Upper lobe of left lung (tissue), 4 donors: ENCODE data around the gene MRPL41.

Experiments
- CTCF ChIP-seq, 6 experiments: fragments of 450-650 bp in 4 of 6; fragments of 200-600 bp in 2 of 6; sonication (generic) in 2 of 6; IDR thresholded peaks; one replicate each; pipeline ENCODE4 v1.5.1; 2016 to 2019; ENCODE audit warnings: antibody characterized with exemption in 6 of 6
- EP300 ChIP-seq, 4 donors: sonication (generic); formaldehyde crosslinking; IDR thresholded peaks; one replicate each; pipeline ENCODE4 v1.5.1; 2017; ENCODE audit warnings: antibody characterized with exemption in 4 of 4, control low read depth in 2 of 4
- POLR2A ChIP-seq, 4 donors: fragments of 450-650 bp; IDR thresholded peaks; one replicate each; pipeline ENCODE4 v1.5.1; 2016 to 2017; ENCODE audit warnings: antibody characterized with exemption in 4 of 4, mild to moderate bottlenecking in 2 of 4
- POLR2AphosphoS5 ChIP-seq, 2 donors: sonication (generic); formaldehyde crosslinking; IDR thresholded peaks; one replicate each; pipeline ENCODE4 v1.5.1; 2017; ENCODE audit warnings: antibody characterized with exemption in 2 of 2

GRCh38 chr9:137586854-137587253 is 35.2 kb downstream of the MRPL41 start:
- TF ChIP-seq EP300 (IDR thresholded peaks at IDR 0.05) (no peak), CTCF (IDR thresholded peaks at IDR 0.05) (no peak), POLR2A (IDR thresholded peaks at IDR 0.05) (no peak), POLR2AphosphoS5 (IDR thresholded peaks at IDR 0.05) (no peak)
